ENCODE data around the gene WWOX. TPM values are rescaled to one million over a fixed set of nuclear protein-coding genes. Genes with fewer than 3 reads are reported as not detected.
"Not testable (repeated sequence)": the region's sequence is repeated elsewhere in the genome, so short reads cannot be mapped to it uniquely, and the experiment has no call there.

Gene WWOX
- 10 to 100 TPM; 14.3 to 16.5 TPM for total RNA-seq

DNA sequence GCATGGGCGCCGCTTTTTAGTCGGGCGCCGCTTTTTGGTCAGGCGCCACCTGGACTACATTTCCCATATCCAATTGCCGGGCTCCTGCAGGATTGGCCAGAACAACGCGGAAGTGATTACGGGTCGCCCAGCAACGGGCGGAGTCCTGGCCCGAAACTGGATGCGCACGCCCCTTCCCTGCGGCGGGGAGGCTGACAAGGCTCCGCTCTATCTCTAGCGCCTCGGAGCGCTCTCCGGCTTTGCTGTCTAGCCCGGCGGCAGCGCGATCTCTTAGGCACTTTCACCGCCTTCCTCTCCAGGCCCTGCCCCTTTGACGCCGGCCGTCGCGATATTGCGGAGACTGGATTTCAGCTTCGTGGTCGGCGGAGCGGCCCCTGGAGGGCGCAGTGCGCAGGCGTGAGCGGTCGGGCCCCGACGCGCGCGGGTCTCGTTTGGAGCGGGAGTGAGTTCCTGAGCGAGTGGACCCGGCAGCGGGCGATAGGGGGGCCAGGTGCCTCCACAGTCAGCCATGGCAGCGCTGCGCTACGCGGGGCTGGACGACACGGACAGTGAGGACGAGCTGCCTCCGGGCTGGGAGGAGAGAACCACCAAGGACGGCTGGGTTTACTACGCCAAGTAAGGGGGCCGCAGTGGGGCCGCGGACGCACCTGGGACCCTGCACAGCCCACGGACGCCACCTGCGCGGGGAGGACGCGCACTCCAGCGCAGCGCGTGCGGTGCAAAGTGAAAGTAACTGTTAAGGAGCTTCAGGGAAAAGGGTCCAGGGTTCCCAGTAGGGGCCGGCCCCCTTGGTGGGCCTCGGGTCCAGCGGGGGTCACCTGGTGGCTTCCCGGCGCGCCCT, at the start of gene WWOX:
TSS of gene WWOX (plus strand) at position 384 of the 841 bp plus-strand sequence.
- H3K4me1 Mint-ChIP-seq (ENCODE audit: low read depth), result peaks cover 38% of the 10 kb centered on the region
- H3K36me3 Mint-ChIP-seq, result peaks cover 1% of the 10 kb centered on the region
- POLR2A ChIA-PET, result no interaction called here
- intact Hi-C loops (cut with micrococcal nuclease), result loop anchor here (1.0 to 10.0 kb wide), 7 partner anchors 94 to 1501 kb away; partner anchors contain the start of genes MAF and NUDT7
- DNase-seq, result peak; percentile 97
- peak within 1 kb of the TSS; percentile 91 for H3K27ac Mint-ChIP-seq
- peak within 1 kb of the TSS; percentile 86 for H3K4me3 Mint-ChIP-seq
- H3K9me3 Mint-ChIP-seq, result no peaks in the 10 kb centered on the region
- peaks cover 5% of the 10 kb centered on the region for H3K27me3 Mint-ChIP-seq
- CTCF ChIA-PET, result interaction anchor here (0.7 to 1.6 kb wide), 11 partner anchors 12 to 1505 kb away, joined by 3 to 9 read pairs (median 3); no protein-coding TSS in a partner anchor

DNA sequence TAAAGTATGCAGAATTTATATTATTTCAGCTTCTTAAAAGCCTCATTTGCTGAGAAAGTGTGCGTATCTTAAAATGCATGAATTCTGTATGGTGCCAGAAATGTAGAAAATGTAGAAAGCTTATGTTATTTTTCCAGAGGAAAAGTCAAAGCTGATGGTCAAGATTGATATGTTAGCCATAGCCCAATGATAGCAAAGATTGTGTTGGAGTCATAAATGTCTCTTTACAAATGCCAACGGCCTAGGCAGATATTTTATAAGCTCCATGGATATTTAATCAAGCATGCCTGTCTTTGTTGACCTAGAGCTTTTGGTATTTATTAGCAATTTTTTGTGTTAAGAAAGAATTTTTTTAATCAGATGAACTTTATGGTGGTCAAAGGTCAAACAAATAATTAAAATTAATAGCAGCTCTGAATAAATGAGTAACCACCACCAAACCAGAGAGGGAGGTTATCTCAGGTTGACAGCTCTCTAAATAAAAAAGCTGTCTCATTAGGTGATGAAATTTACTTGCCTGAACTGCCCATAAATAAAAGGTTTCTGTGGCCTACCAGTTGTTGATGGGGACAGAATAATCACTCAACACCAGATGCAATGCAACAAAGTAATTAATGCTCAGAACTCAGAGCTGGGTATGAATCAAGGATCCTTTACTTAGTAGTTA, 48.6 kb upstream of the WWOX start:
- Mint-ChIP-seq H3K4me1 (ENCODE audit: low read depth) (no peaks in the 10 kb centered on the region), H3K27me3 (peaks cover 9% of the 10 kb centered on the region), H3K9me3 (no peaks in the 10 kb centered on the region), H3K27ac (no peak overlapping the region), H3K4me3 (no peak overlapping the region), H3K36me3 (no peaks in the 10 kb centered on the region)
- CTCF ChIA-PET, result no interaction called here
- POLR2A ChIA-PET, result no interaction called here
- DNase-seq, result no peak
- intact Hi-C loops (cut with micrococcal nuclease), result no loop called here

DNA sequence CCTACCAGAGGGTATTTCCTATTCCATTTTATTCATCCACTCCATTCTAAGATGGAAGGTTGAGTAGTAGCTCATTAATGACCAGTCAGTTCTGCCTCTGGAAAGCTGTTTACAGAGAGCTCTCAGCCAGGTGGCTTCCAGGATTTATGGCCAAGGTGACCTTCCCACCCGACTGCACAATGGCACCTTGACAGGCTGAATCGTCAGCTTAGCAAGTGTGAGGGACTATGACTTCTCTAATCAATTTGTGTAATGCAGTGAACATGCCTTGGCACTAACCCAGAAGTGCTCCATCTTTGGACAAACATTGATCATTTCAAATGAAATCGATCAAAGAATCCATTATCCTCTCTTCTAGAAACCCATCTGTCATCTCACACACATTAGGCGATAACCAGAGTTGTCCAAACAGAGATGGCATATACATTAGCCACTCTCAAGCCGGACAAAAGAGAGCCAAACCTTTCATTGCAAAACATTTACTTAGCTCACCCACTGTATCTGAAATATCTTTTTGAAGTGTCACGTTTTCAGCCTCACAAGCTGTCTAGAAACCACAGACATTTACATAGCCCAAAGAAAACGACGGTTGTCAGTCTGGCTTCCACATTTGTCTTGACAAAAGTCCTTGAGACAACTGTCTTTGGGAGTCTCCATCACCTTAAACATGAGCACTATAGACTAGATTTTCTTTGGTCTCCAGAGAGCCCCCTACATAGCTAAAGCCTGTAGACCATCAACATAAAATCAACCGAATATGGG, 41.5 kb upstream of the WWOX start:
- ChIA-PET CTCF (no interaction called here), POLR2A (no interaction called here)
- H3K27ac Mint-ChIP-seq, result no peak overlapping the region
- H3K4me1 Mint-ChIP-seq (ENCODE audit: low read depth), result no peaks in the 10 kb centered on the region
- peaks cover 3% of the 10 kb centered on the region for H3K27me3 Mint-ChIP-seq
- no peaks in the 10 kb centered on the region for H3K9me3 Mint-ChIP-seq
- intact Hi-C loops (cut with micrococcal nuclease), result no loop called here
- H3K36me3 Mint-ChIP-seq, result no peaks in the 10 kb centered on the region
- DNase-seq, result no peak
- no peak overlapping the region for H3K4me3 Mint-ChIP-seq

DNA sequence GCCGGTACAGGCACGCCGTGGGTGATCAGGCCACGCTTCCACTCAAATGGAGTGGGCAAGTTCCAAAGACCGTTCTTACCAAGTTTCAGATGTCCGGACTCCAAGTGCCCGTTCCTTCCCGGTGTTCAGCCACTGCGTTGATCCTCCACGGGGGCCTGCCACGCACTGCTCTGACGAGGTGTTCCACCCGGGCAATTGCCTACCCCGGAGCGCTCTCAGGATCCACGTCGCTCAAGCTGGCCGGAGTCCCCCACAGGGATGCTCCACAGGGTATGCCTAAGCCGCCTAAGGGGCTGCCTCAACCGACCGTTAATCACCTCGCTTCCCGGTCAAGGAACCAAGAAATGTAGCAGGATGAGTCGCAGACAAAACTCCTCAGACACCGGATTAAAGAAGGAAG, 39.6 kb upstream of the WWOX start:
- H3K9me3 Mint-ChIP-seq; H3K36me3 Mint-ChIP-seq; POLR2A ChIA-PET; H3K27ac Mint-ChIP-seq; H3K27me3 Mint-ChIP-seq; DNase-seq; H3K4me1 Mint-ChIP-seq (ENCODE audit: low read depth); H3K4me3 Mint-ChIP-seq; intact Hi-C loops (cut with micrococcal nuclease): not testable (repeated sequence)
- CTCF ChIA-PET, result interaction anchor here (1.2 kb wide), 1 partner anchor 34 kb away, joined by 4 read pairs; no protein-coding TSS in a partner anchor

DNA sequence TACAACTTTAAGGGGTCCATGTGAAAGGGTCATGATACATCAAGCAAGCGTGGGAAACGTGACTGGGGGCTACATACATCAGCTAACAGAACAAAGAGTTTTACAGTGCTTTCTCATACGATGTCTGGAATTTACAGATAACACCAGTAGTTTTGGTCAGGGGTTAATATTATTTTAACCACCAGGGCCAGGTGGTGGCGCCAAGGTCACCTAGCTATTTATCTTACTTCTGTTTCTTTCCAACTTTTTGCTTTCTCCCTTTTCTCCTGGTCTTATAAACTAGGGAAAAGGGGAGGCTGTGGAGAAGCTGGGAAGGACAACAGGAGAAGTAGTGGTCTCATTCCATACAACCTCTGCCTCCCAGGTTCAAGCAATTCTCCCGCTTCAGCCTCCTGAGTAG, 39.2 kb upstream of the WWOX start:
- Mint-ChIP-seq H3K36me3 (no peaks in the 10 kb centered on the region), H3K9me3 (no peaks in the 10 kb centered on the region), H3K4me3 (no peak overlapping the region), H3K4me1 (ENCODE audit: low read depth) (no peaks in the 10 kb centered on the region), H3K27me3 (peaks cover 5% of the 10 kb centered on the region), H3K27ac (no peak overlapping the region)
- no peak for DNase-seq
- POLR2A ChIA-PET, result no interaction called here
- CTCF ChIA-PET, result interaction anchor here (0.8 to 1.2 kb wide), 2 partner anchors 34 to 39 kb away, joined by 3 to 4 read pairs; partner anchors contain the start of gene WWOX
- intact Hi-C loops (cut with micrococcal nuclease), result no loop called here

DNA sequence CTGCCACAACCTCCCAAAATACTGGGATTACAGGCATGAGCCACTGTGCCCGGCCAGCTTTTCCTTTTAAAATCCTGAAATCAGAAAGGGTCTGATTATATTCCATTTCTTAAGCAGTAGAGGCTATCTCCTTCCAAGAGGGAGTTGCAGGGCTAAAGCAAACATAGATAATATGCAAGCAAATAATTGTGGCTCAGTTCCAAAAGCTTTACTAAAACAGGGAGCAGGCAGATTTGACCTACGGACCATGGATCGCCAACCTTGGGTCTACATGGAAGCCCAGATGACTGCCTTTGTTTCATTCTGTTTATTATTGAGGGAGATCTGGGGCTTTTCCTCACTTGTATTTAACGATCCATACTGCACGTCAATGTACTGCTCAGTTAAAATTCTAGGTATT, 38.6 kb upstream of the WWOX start:
- H3K36me3 Mint-ChIP-seq, result no peaks in the 10 kb centered on the region
- no peak for DNase-seq
- peaks cover 6% of the 10 kb centered on the region for H3K27me3 Mint-ChIP-seq
- H3K9me3 Mint-ChIP-seq, result no peaks in the 10 kb centered on the region
- H3K4me3 Mint-ChIP-seq, result no peak overlapping the region
- intact Hi-C loops (cut with micrococcal nuclease), result no loop called here
- ChIA-PET CTCF (interaction anchor here (0.8 to 1.2 kb wide), 2 partner anchors 33 to 39 kb away, joined by 3 to 4 read pairs; partner anchors contain the start of gene WWOX), POLR2A (no interaction called here)
- H3K27ac Mint-ChIP-seq, result no peak overlapping the region
- H3K4me1 Mint-ChIP-seq (ENCODE audit: low read depth), result no peaks in the 10 kb centered on the region

DNA sequence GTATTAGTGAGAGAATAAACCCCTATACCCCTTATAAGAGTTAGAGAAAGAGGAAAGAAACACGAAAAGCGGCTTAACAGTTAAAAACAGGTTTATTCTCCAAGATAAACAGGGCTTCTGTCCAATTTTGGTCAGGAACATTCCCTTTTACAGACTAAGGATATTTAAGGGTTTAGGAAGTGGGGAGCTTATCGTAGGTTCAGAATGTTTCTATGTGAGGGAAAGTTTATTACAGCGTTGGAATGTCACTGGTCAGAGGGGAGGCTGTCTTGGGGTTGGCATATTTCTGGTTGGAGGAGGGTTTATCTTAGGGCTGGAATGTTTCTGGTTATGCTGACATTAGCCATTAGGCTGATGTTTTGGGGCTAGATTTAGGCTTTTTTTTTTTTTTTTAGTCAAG, 34.1 kb upstream of the WWOX start:
- DNase-seq, result no peak
- Mint-ChIP-seq H3K27me3 (peaks cover 11% of the 10 kb centered on the region), H3K4me1 (ENCODE audit: low read depth) (no peaks in the 10 kb centered on the region), H3K9me3 (no peaks in the 10 kb centered on the region), H3K36me3 (no peaks in the 10 kb centered on the region), H3K4me3 (no peak overlapping the region), H3K27ac (no peak overlapping the region)
- ChIA-PET POLR2A (no interaction called here), CTCF (no interaction called here)
- intact Hi-C loops (cut with micrococcal nuclease), result no loop called here

DNA sequence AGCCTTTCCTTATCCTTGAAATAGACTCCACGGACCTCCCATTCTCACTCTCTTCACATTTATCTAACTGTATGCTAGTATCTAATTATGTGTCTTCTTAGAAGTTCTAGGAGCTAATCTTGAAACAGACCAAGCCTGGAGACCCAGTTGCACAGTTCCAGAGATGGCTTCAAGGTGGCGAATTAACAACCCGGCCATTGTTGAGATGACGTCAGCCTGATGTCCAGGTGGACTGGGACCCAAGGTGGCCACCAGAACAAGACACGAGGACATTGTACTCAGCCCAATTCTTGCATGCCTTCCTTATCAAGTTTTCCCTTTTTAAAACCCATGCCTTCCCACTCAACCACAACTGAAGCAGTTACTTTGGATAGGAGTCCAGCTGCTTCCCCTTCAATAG, 29.5 kb upstream of the WWOX start:
- CTCF ChIA-PET, result no interaction called here
- Mint-ChIP-seq H3K36me3 (no peaks in the 10 kb centered on the region), H3K9me3 (no peaks in the 10 kb centered on the region), H3K27me3 (peaks cover 14% of the 10 kb centered on the region), H3K4me1 (ENCODE audit: low read depth) (no peaks in the 10 kb centered on the region), H3K27ac (no peak overlapping the region), H3K4me3 (no peak overlapping the region)
- intact Hi-C loops (cut with micrococcal nuclease), result no loop called here
- no peak for DNase-seq
- POLR2A ChIA-PET, result no interaction called here

DNA sequence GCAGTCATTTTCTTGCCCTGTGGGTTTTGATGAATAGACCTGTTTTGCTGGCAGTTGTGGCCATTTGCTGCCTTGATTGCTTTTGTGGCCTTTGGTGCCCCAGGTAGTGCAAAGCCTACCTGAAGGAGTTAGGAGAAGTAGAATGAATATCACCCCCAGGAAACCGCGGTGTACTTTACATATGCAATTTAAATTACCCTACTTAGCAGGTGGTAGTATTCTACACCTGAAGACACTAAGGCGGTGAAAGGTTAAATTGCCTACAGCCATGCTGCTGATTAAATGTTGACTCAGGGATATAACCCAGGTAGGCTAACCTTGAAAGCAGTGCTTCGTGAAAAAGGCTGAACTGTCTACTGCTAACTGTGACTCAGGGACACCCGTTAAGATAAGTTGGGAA, 27.2 kb upstream of the WWOX start:
- no peak overlapping the region for H3K4me3 Mint-ChIP-seq
- intact Hi-C loops (cut with micrococcal nuclease), result no loop called here

DNA sequence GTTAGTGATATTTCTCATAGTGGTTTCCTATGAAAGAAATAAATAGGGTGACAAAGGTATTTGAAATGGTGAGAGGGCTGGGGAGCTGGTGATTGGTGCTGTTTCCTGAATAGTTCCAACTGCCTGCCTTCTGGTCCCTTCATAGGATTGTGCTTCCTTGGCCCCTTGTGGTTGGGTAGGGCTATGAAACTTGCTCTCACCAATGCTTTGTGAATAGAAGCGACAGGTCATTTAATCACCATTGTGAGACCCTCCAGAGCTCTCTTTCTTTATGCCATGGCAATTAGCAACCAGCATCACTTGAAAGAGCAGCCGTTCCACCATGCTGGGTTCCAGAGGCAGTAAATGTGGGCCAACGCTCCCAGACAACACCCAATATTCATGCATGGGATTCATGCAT, 23.7 kb upstream of the WWOX start:
- Mint-ChIP-seq H3K27me3 (peaks cover 1% of the 10 kb centered on the region), H3K4me1 (ENCODE audit: low read depth) (no peaks in the 10 kb centered on the region), H3K4me3 (no peak overlapping the region), H3K36me3 (no peaks in the 10 kb centered on the region), H3K9me3 (no peaks in the 10 kb centered on the region), H3K27ac (no peak overlapping the region)
- intact Hi-C loops (cut with micrococcal nuclease), result no loop called here
- DNase-seq, result no peak
- CTCF ChIA-PET, result no interaction called here
- POLR2A ChIA-PET, result no interaction called here

More for the DNA sequence above, 27.2 kb upstream of the WWOX start:
- peaks cover 6% of the 10 kb centered on the region for H3K27me3 Mint-ChIP-seq
- ChIA-PET POLR2A (no interaction called here), CTCF (no interaction called here)
- no peak overlapping the region for H3K27ac Mint-ChIP-seq
- H3K4me1 Mint-ChIP-seq (ENCODE audit: low read depth), result no peaks in the 10 kb centered on the region
- no peaks in the 10 kb centered on the region for H3K36me3 Mint-ChIP-seq
- DNase-seq, result no peak
- H3K9me3 Mint-ChIP-seq, result no peaks in the 10 kb centered on the region

DNA sequence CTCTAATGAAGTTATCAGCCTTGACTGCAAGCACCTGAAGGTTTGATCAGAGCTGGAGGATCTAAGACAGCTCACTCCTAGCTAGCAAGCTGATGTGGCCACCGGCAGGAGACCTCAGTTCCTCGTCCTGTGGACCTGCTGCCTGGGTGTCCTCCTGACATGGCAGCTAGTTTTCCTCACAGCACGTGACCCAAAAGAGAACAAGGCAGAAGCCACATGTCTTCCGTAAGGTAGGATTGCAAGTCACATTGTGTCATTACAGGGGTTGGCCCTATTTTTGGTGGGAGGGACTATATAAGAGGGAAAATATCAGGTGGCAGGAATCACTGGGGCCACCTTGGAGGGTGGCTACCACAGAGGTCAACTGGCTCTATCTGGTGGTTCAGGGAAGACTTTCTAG, 18.1 kb upstream of the WWOX start:
- H3K4me3 Mint-ChIP-seq, result no peak overlapping the region
- no peaks in the 10 kb centered on the region for H3K36me3 Mint-ChIP-seq
- peaks cover 4% of the 10 kb centered on the region for H3K27me3 Mint-ChIP-seq
- no peak overlapping the region for H3K27ac Mint-ChIP-seq
- H3K4me1 Mint-ChIP-seq (ENCODE audit: low read depth), result no peaks in the 10 kb centered on the region
- intact Hi-C loops (cut with micrococcal nuclease), result no loop called here
- DNase-seq, result no peak
- POLR2A ChIA-PET, result no interaction called here
- CTCF ChIA-PET, result no interaction called here
- H3K9me3 Mint-ChIP-seq, result no peaks in the 10 kb centered on the region

DNA sequence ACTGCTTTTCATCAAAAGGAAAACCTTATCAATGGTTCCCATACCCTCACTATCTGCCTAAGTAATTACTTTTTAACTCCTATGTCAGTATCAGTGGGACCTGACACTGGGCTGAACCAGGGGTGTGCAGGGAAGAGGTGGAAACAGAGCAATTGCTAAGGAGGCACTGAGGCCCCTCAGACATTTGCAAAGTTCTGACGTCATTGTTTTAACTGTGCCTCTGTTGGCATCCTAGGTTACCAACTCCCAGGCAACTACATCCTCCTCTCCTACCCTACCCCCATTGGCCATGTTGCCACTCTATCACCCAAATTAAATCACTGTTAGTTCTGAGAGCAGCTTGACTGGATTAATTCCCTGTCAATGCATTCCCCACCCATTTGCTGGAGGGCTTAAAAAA, 8.0 kb upstream of the WWOX start:
- POLR2A ChIA-PET, result no interaction called here
- H3K4me1 Mint-ChIP-seq (ENCODE audit: low read depth), result no peaks in the 10 kb centered on the region
- no peak overlapping the region for H3K4me3 Mint-ChIP-seq
- DNase-seq, result no peak
- CTCF ChIA-PET, result no interaction called here
- no peak overlapping the region for H3K27ac Mint-ChIP-seq
- H3K27me3 Mint-ChIP-seq, result peaks cover 12% of the 10 kb centered on the region
- no peaks in the 10 kb centered on the region for H3K9me3 Mint-ChIP-seq
- H3K36me3 Mint-ChIP-seq, result peaks cover 1% of the 10 kb centered on the region
- intact Hi-C loops (cut with micrococcal nuclease), result loop anchor here (10.0 kb wide), 1 partner anchor 417 kb away; no protein-coding TSS in a partner anchor
